Fibroblast of pulmonary artery (primary cell): Measurements from ENCODE around the gene C9.
A peak's percentile ranks its signal among the peaks of the same experiment; 100 is the strongest.

Source experiments
- DNase-seq: peaks from one replicate; pipeline ENCODE4 v3.0.0-alpha.2; 2010; ENCODE audit warnings: low read depth
- H3K4me3 ChIP-seq: replicated peaks from 2 replicates; pipeline ENCODE4 v1.5.1; 2011; ENCODE audit warnings: low read depth, mild to moderate bottlenecking, control low read depth, low read length, moderate library complexity
- CTCF ChIP-seq: IDR thresholded peaks from 2 replicates; pipeline ENCODE4 v1.5.1; 2011; ENCODE audit warnings: mild to moderate bottlenecking, control low read depth, low read length, inconsistent platforms; ENCODE audit errors: missing control alignments

C9 gene

GRCh38 chr5:39367711-39368110, 3.4 kb upstream of the C9 start:
- H3K4me3 ChIP-seq = no peak overlapping the region
- TF ChIP-seq CTCF = no peak
- DNase-seq = no peak

- no peak for DNase-seq
- no peak for TF ChIP-seq CTCF
- no peak overlapping the region for H3K4me3 ChIP-seq
Measured at GRCh38 chr5:39363217-39363616, 1.1 kb downstream of the C9 start.

- DNase-seq = no peak
Measured at GRCh38 chr5:39362646-39363045, 1.6 kb downstream of the C9 start.

GRCh38 chr5:39361306-39361705, 3.0 kb downstream of the C9 start:
- DNase-seq = no peak
- H3K4me3 ChIP-seq = no peak overlapping the region
- TF ChIP-seq CTCF = no peak

More at GRCh38 chr5:39362646-39363045, 1.6 kb downstream of the C9 start:
- TF ChIP-seq CTCF = no peak
- no peak overlapping the region for H3K4me3 ChIP-seq

- no peak for TF ChIP-seq CTCF
- peak; percentile 64 for DNase-seq
- H3K4me3 ChIP-seq = no peak overlapping the region
Measured at GRCh38 chr5:39360471-39361111, 3.7 kb downstream of the C9 start.

- no peak for DNase-seq
Measured at GRCh38 chr5:39356263-39356662, 8.0 kb downstream of the C9 start.

More at GRCh38 chr5:39356263-39356662, 8.0 kb downstream of the C9 start:
- H3K4me3 ChIP-seq = no peak overlapping the region
- TF ChIP-seq CTCF = no peak
